K562 (cell line): ENCODE measurements around the gene TBL1XR1. TPM values are rescaled to one million over a fixed set of nuclear protein-coding genes. Genes with fewer than 3 reads are reported as not detected.

Experiments
- ATAC-seq: fragments of 200-7000 bp; cut with Tn5 transposase; 3 replicates; pipeline ENCODE4 v1.9.1; 2020; ENCODE audit warnings: moderate library complexity
- BruUV-seq: library from RNA; stranded (reverse); fragments of 400-500 nt; replicated peaks from 2 replicates; lab custom pipeline; 2021; lab: Mats Ljungman, UMichigan
- CTCF ChIA-PET: fragments of 300-600 bp; formaldehyde crosslinking; extraction: SDS; loops from one replicate; lab custom pipeline; 2021; ENCODE audit warnings: low intra/inter-chr PET ratio; lab: Yijun Ruan, JAX
- POLR2A ChIA-PET: fragments of 300-600, 350-650 bp; sonication (Branson Sonifier 250); formaldehyde crosslinking; extraction: SDS; loops from one replicate; lab custom pipeline; 2021; ENCODE audit warnings: antibody characterized with exemption, inconsistent platforms; lab: Yijun Ruan, JAX
- DNase-seq, 4 experiments: peaks; one replicate each; pipeline versions ENCODE4 v3.0.0 to v3.0.0-alpha.2; 2011 to 2018; ENCODE audit warnings: low spot score in 3 of 4, mixed read lengths in 3 of 4; ENCODE audit errors: extremely low read depth in 1 of 4
- FAIRE-seq: peaks from 2 replicates; lab custom pipeline; 2011; peaks lifted over from hg19 to GRCh38; lab: Jason Lieb, UNC
- H2AFZ ChIP-seq: 2 replicates; pipeline ENCODE4 v1.6.0; 2011; ENCODE audit warnings: low read depth, low read length, control low read depth, inconsistent platforms
- H3K27ac ChIP-seq: fragments of 200-600 bp; 3 replicates; pipeline ENCODE4 v1.8.0; 2011; ENCODE audit warnings: low read depth, mild to moderate bottlenecking, control low read depth, inconsistent platforms, low read length, moderate library complexity, mixed read lengths; ENCODE audit errors: extremely low read depth
- H3K27me3 ChIP-seq, 2 experiments: fragments of 300-600 bp in 1 of 2; 2 replicates in 1 of 2; 3 replicates in 1 of 2; pipeline versions ENCODE4 v1.6.0 to v1.8.0; 2011; ENCODE audit warnings: inconsistent platforms in 2 of 2, low read length in 2 of 2, mild to moderate bottlenecking in 1 of 2, mixed read lengths in 1 of 2, moderate library complexity in 1 of 2; ENCODE audit not compliant: control insufficient read depth in 2 of 2, insufficient read depth in 2 of 2
- H3K36me3 ChIP-seq: fragments of 300-600 bp; 3 replicates; pipeline ENCODE4 v1.8.0; 2011; ENCODE audit warnings: mild to moderate bottlenecking, low read length, inconsistent platforms; ENCODE audit not compliant: control insufficient read depth, insufficient read depth
- H3K4me1 ChIP-seq, 2 experiments: fragments of 200-600 bp in 1 of 2; replicated peaks in 1 of 2; 2 replicates in 1 of 2; 3 replicates in 1 of 2; pipeline versions ENCODE4 v1.5.1 to v1.8.0; 2011; ENCODE audit warnings: inconsistent platforms in 2 of 2, low read length in 2 of 2, mild to moderate bottlenecking in 1 of 2, mixed read lengths in 1 of 2, moderate library complexity in 1 of 2; ENCODE audit not compliant: control insufficient read depth in 2 of 2, insufficient read depth in 2 of 2
- H3K4me2 ChIP-seq: 2 replicates; pipeline ENCODE4 v1.6.1; 2011; ENCODE audit warnings: low read length, control low read depth, inconsistent platforms, mixed read lengths; ENCODE audit not compliant: insufficient read depth
- H3K4me3 ChIP-seq: fragments of 200-600 bp; sonication (generic), shearing (Covaris generic); 2 replicates; pipeline ENCODE4 v1.5.1; 2016; ENCODE audit warnings: control low read depth, inconsistent platforms
- H3K79me2 ChIP-seq: fragments of 200-600 bp; 3 replicates; pipeline ENCODE4 v1.8.0; 2011; ENCODE audit warnings: low read length, inconsistent platforms; ENCODE audit not compliant: control insufficient read depth, insufficient read depth
- H3K9ac ChIP-seq, 2 experiments: 2 replicates each; pipeline versions ENCODE4 v1.6.0 to v1.6.1; 2011; ENCODE audit warnings: low read depth in 2 of 2, low read length in 2 of 2, control low read depth in 1 of 2, inconsistent platforms in 1 of 2, mild to moderate bottlenecking in 1 of 2, mixed read lengths in 1 of 2; ENCODE audit not compliant: insufficient read depth in 1 of 2
- H3K9me1 ChIP-seq: one replicate; pipeline ENCODE4 v1.6.0; 2011; ENCODE audit warnings: inconsistent platforms, mild to moderate bottlenecking, low read length, moderate library complexity; ENCODE audit not compliant: control insufficient read depth, insufficient read depth
- H3K9me3 ChIP-seq: replicated peaks from 2 replicates; pipeline ENCODE4 v1.5.1; 2011; ENCODE audit warnings: low read depth, low read length, inconsistent platforms; ENCODE audit not compliant: control insufficient read depth, insufficient read depth
- H4K20me1 ChIP-seq: replicated peaks from 2 replicates; pipeline ENCODE4 v1.6.1; 2011; ENCODE audit warnings: low read length, inconsistent platforms, mixed read lengths; ENCODE audit not compliant: control insufficient read depth, insufficient read depth
- EZH2 ChIP-seq: IDR thresholded peaks from 2 replicates; pipeline ENCODE4 v1.6.1; 2012; ENCODE audit warnings: low read depth, mild to moderate bottlenecking, inconsistent platforms, low read length, borderline replicate concordance
- RBM34 ChIP-seq: fragments of 200-400 bp; formaldehyde crosslinking; IDR thresholded peaks from 2 replicates; pipeline ENCODE4 v1.6.1; 2018; ENCODE audit warnings: low read length, borderline replicate concordance; ENCODE audit not compliant: insufficient read depth
- ZFX ChIP-seq: sonication (generic); formaldehyde crosslinking; IDR thresholded peaks from 2 replicates; pipeline ENCODE4 v1.8.0; 2022; ENCODE audit warnings: mild to moderate bottlenecking, missing genetic modification reagents, moderate library complexity
- WGBS: fragments of 100-300 bp; shearing (Covaris generic); methylation state at CpG from one replicate; pipeline ENCODE4 v1.1.6; 2016; ENCODE audit warnings: low coverage, mixed read lengths; ENCODE audit not compliant: insufficient coverage; ENCODE audit errors: missing lambda C conversion rate; 5-methylcytosine and 5-hydroxymethylcytosine counted together
- in situ Hi-C: fragments of 300-500 bp; cut with MboI; formaldehyde crosslinking; loops from 4 replicates; pipeline ENCODE4 v1.15.0; 2018; ENCODE audit warnings: inconsistent platforms, mixed read lengths
- intact Hi-C: fragments of 100-400 bp; cut with micrococcal nuclease; formaldehyde crosslinking; loops from 2 replicates; pipeline ENCODE4 v1.14.2; 2022
- polyA plus RNA-seq, 8 experiments: library from polyadenylated mRNA; depleted of rRNA in 4 of 8; stranded (reverse) in 5 of 8; unstranded in 3 of 8; fragments of >200 nt; fragmentation: Nextera tagmentation in 2 of 8; fragmentation: Illumina TruSeq in 1 of 8; extraction: Ambion mirVana in 2 of 8; extraction: Trizol in 1 of 8; gene quantifications; 2 replicates each; pipeline versions ENCODE4 v1.2.1 to v1.2.3, GENCODE V29; 2011 to 2014; ENCODE audit warnings: inconsistent platforms in 1 of 8, missing spikeins in 1 of 8
- total RNA-seq, 7 experiments: library from RNA; depleted of rRNA in 6 of 7; stranded (reverse); fragments of >200 nt in 6 of 7; fragmentation: Illumina TruSeq in 2 of 7; extraction: Trizol in 2 of 7; gene quantifications; 2 replicates each; pipeline versions ENCODE4 v1.2.1 to v1.2.3, GENCODE V29; 2011 to 2021; ENCODE audit warnings: low replicate concordance in 1 of 7
- TF ChIP-seq, protein P1 (sequence below): sonication (generic); formaldehyde crosslinking; IDR thresholded peaks from 2 replicates; pipeline ENCODE4 v1.8.0; 2022; ENCODE audit warnings: mild to moderate bottlenecking, missing genetic modification reagents
- TF ChIP-seq, protein P2 (sequence below), 2 experiments: fragments of 450-650 bp in 1 of 2; sonication (generic) in 1 of 2; formaldehyde crosslinking; conservative IDR thresholded peaks; 2 replicates each; pipeline versions ENCODE4 v1.4.0 to v1.8.1; 2020 to 2022; ENCODE audit warnings: mild to moderate bottlenecking in 1 of 2, missing genetic modification reagents in 1 of 2

TBL1XR1 gene
- total and polyA plus RNA-seq, 9 of the 15 experiments (the other 6 are each of a cell fraction or from before 2014, with no cell fraction given) = 19.6 to 171 (median 83.3) TPM

GRCh38 chr3:177150218-177150916 lies 46.9 kb downstream of the TBL1XR1 start:
- Histone ChIP-seq H3K27ac (peak overlapping the region; percentile 44; the same call in 2 of the 3 replicates), H3K9ac (peak overlapping the region in 1 of 2 experiments; percentile 36; a peak in 1 of 4 replicates), H3K9me1 (peaks cover 4% of the 10 kb centered on the region), H2AFZ (no peak overlapping the region), H3K4me1 (peaks cover 25 to 28% of the 10 kb centered on the region in 2 experiments; a peak in 4 of 5 replicates), H3K9me3 (no peaks in the 10 kb centered on the region), H3K27me3 (no peaks in the 10 kb centered on the region), H3K79me2 (peaks cover 99% of the 10 kb centered on the region), H3K4me2 (peak overlapping the region; percentile 42; the same call in 1 of the 2 replicates), H3K36me3 (peaks cover 5% of the 10 kb centered on the region; the same call in 2 of the 3 replicates), H4K20me1 (peaks cover 12% of the 10 kb centered on the region), H3K4me3 (no peak overlapping the region)
- peak; percentile 44 for ATAC-seq
- ChIA-PET CTCF (no interaction called here), POLR2A (interaction anchor here (1.0 to 1.6 kb wide), 5 partner anchors 8 to 209 kb away, joined by 3 to 6 read pairs (median 3); no protein-coding TSS in a partner anchor)
- TF ChIP-seq ZFX (CRISPR knock-in tag) = peak; percentile 33; the same call in 1 of the 2 replicates
- TF ChIP-seq RBM34 = no peak
- TF ChIP-seq, protein P1, sequence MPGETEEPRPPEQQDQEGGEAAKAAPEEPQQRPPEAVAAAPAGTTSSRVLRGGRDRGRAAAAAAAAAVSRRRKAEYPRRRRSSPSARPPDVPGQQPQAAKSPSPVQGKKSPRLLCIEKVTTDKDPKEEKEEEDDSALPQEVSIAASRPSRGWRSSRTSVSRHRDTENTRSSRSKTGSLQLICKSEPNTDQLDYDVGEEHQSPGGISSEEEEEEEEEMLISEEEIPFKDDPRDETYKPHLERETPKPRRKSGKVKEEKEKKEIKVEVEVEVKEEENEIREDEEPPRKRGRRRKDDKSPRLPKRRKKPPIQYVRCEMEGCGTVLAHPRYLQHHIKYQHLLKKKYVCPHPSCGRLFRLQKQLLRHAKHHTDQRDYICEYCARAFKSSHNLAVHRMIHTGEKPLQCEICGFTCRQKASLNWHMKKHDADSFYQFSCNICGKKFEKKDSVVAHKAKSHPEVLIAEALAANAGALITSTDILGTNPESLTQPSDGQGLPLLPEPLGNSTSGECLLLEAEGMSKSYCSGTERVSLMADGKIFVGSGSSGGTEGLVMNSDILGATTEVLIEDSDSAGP (CRISPR knock-in tag) = no peak
- TF ChIP-seq EZH2 = no peak
- TF ChIP-seq, protein P2, sequence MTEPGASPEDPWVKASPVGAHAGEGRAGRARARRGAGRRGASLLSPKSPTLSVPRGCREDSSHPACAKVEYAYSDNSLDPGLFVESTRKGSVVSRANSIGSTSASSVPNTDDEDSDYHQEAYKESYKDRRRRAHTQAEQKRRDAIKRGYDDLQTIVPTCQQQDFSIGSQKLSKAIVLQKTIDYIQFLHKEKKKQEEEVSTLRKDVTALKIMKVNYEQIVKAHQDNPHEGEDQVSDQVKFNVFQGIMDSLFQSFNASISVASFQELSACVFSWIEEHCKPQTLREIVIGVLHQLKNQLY (CRISPR knock-in tag; conservative IDR thresholded peaks at IDR 0.05) = no peak
- intact Hi-C loops = no loop called here
- in situ Hi-C loops = no loop called here
- no peak for DNase-seq
- WGBS = 51% methylated on average over 3 of the region's 3 CpGs
- FAIRE-seq = no peak
- no TSS peak for BruUV-seq
